ENCODE results near the gene CHRNA4.

DNA sequence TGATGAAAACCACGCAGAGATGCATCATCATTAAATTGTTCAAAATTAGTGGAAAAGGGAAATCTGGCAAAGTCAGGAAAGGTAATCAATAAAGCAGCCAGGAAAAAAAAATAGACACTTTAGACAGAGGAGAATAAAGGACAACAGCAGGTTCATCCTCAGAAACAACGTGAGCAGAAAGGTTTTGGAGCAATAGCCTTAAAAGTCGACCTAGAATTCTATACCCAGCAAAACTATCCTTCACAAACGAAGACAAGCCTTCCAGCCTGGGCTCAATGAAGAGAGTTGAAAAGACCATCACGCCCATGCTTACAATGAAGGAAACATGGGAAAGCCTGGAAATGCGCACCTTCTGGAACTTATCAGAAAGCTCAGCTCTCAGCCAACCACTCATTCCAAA, 24.7 kb upstream of the CHRNA4 start:
- no peak for TF ChIP-seq CTCF (IDR thresholded peaks at IDR 0.05)
- no peak for TF ChIP-seq POLR2A (IDR thresholded peaks at IDR 0.05)
